Retina (tissue), 1 donor: ENCODE measurements around the gene PLEKHG4.

Experiments
- DNase-seq: peaks from one replicate; pipeline ENCODE4 v3.0.0-alpha.2; 2016

The PLEKHG4 gene

DNA sequence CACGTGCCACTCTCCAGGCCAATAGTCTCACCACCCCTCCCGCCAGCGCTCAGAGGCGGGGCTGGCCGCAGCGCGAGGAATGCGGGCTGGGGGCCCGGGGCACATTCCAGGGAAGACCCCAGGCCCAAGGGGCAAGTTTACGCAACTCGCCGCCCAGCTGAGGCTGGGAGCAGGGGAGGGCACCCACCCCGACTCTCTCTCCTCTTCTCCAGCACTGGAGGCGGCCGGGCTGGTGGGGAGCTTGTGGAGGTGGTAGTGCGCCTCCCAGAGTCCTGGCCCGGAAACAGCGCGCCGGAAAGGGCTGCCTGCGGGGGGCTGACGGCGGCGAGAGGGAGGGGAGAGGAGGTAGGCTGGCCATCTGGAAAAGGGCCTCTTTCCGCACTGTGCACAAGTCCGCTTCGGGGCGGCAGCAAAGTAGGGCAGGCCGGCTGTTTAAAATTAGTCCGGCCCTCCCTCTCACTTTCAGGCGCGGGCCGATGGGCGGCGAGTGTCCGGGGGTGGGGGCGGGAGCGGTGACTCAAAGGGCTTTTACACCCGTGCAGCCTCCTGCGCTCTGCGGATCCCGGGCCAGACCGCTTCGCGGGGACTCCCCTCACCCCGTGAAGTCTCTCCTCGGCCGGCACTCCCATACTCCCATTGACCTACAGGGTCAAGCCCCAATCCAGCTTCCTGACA lies 33.1 kb upstream of the PLEKHG4 start:
- peak; percentile 96 for DNase-seq

DNA sequence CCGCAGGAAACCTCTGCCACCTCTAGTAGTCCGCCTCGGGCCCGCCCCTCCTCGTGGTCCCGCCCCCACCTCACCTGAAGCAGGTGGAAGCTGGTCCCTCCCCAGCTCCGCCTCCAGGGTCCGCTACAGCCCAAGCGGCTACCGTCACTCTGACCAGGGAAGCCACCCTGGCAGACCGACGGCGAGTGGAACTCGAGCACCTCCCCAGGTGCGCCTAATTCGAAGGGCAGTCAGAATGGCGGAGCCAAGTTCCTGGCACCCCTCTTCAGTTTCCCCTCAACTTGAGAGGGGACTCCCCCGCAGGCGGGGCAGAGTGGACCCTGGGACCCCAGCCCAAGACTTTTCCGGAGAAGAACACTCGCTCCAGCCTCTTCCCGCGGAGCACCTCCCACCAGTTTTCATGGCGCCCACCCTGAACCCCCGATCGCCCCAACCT lies 32.6 kb upstream of the PLEKHG4 start:
- no peak for DNase-seq

DNA sequence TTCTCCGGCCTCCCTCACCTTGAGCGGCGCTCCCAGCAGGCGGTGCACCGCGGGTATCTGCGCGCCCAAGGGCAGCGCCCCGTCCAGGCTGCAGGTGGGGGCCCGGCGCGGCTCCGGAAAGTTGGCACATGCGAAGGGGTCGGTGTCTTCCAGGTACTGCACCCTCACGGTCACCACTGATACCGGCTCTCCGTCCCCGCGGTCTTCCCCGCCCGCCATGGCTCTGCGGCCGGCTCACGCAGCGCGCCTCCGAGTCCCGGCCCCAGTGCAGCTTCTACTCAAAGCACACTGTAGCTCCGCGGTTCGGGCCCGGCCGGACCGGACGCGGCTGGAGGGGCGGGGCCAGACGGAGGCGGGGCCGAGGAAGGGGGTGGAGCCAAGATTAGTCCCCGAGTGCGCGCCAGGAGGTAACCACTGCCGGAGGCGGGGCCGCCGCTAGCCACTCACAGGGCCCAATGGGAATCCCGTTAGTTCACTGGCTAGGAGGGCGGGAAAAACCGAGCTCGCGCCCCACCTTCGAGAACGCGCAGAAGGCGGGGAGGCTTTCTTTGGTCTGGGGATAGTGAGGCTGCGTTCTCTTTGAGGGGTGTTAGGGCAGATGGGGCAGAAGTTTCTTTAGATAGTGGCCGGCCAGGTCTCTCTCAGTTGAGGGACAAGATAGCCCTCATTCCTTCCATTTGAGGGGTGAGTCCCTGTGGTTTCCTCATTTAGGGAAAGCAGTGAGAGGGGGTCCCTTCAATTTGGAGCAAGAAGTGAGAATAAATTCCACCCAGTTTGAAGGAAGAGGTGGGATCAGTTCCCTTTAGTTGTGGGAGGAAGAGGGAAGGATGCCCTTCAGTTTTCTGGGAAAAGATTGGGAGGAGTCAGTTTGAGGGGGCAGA lies 31.9 kb upstream of the PLEKHG4 start, which contains the start of gene FHOD1:
FHOD1 (minus strand) TSS at position 290 of the 881 bp plus-strand sequence; CDS start at position 219, 71 bp downstream.
- peak; percentile 91 for DNase-seq

DNA sequence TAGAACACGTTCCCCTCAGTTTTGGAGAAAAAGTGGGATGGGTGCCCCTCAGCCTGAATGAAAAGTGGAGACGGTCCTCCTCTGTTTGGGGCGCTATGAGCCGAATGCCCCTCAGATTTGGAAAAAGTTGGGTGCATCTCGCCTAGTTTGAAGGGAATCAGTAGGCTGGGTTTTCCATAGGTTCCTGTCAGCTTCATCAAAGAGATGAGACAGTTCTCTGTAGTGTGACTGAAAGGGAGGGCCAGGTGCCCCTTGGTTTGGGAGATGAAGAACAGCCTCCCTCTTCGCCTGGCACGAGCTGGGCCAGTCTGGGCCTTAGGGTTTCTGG lies 31.3 kb upstream of the PLEKHG4 start:
- peak; percentile 57 for DNase-seq

DNA sequence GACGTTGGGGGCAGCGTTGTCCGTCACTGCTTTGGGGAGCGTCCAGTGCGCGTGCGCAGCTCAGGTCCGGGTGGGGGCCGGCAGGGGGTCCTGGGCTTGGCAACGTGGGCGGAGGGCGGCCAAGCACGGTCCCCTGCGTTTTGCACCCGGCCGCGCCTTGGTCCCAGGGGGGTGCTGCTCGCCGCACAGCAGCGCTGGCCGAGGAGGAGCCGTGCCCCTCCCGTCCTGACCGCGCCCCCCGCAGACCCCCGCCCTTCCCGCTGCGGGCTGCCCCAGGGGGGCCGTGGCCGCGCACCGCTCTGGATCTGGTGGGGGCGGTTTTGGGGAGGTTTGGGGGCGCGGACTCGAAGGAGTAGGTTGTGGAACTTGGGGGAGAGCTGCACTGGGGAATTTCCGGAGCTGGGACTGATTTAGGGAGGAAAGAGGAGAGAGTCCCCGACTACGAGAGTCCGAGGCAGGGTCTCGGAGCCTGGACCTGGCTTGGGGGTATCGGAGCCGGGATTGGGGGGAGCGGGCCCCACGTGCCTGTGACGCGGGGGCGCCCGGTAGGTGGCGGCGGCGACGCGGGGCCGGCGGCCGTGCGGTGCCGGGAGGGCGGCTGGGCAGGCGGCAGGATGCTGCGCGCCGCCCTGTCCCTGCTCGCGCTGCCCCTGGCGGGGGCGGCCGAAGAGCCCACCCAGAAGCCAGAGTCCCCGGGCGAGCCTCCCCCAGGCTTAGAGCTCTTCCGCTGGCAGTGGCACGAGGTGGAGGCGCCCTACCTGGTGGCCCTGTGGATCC lies 30.7 kb upstream of the PLEKHG4 start, which contains the start of gene SLC9A5:
SLC9A5 (plus strand) TSS at position 579 of the 777 bp plus-strand sequence; CDS start at position 615, 36 bp downstream.
- DNase-seq, result peak; percentile 65

DNA sequence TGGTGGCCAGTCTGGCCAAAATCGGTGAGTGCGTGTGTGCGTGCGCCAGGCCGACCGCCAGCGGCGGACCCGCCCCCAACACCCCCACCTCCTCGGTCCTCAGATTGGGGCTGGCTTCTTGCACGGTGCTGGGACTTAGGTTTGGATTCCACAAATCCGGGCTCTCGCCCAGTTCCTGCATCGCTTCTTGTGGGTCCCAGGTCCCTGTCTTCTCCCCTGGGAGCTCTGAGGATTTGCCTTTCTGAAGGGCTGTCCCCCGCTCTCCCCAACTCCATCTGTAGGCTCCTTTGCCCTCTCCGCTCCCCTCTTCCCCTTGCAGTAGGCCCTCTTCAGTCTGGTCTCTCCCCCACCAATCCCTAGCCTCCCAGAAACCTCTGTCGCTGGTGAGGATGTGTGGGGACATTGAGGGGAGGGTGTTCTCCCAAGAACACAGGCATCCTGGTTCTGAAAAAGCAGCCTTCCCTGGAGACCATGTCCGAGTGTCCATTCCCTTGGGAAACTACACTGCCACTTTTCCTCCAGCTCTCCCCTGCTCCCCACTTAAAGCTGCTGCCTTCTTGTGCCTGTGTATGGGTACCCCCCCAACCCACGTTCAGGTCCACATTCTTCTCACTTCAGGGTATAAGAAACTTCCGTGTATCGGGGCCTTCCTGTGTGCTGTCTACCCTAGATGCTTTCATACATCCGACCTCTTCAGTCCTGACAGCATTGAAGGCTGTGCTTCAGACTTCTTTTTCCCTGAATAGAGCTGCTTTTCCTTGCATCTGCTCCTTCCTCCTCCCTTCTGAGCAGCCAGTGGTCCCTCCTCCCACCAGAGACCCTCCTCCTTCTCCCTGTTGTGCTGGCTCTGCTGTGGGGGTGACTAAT lies 29.9 kb upstream of the PLEKHG4 start:
- DNase-seq, result peak; percentile 25

DNA sequence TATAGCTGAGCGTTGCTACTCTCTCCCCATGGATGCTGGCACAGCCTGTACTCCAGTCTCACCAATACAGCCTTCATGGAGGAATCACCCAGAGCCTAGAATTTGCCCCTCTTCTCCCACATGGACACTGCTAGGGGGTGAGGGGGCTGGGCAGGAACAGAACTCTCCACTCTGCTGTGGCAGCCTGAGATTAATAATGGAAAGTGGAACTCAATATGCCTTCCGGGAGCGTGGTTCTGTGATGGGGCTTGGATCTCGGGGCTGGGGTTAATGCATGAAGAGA lies 29.3 kb upstream of the PLEKHG4 start:
- no peak for DNase-seq

DNA sequence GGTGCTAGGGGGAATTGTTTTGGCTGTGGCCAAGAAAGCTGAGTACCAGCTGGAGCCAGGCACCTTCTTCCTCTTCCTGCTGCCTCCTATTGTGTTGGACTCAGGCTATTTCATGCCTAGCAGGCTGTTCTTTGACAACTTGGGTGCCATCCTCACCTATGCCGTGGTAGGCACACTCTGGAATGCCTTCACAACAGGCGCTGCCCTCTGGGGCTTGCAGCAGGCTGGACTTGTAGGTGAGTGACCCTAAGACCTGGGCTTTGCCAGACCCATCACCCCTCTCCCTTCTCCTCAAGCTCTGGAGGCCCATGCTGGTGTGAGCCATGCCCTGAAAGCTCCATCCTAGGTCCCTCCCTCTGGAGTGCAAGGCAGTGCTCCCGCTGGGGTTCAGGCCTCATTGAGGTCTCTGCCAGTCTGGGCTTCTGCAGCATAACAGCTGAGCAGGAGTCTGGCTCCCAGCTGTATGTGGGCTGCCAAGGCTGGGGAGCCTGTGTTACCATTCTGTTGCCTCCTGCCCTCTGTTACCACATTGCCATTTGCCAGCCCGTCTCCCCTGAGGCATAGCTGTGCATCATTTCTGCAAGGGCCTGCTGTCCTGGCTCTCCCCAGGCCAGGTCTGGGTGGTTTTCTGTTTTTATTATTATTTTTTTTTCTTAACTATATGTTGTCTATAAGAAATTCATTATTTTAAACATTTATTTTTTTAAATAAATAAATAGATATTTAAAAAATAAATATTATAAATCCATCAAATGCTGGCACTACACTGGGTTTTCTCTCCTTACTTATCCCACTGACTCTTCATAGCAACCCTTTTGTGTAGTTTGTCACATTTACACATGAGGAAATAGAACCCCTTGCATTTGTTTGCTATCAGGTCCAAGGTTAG lies 26.5 kb upstream of the PLEKHG4 start:
- DNase-seq, result no peak

DNA sequence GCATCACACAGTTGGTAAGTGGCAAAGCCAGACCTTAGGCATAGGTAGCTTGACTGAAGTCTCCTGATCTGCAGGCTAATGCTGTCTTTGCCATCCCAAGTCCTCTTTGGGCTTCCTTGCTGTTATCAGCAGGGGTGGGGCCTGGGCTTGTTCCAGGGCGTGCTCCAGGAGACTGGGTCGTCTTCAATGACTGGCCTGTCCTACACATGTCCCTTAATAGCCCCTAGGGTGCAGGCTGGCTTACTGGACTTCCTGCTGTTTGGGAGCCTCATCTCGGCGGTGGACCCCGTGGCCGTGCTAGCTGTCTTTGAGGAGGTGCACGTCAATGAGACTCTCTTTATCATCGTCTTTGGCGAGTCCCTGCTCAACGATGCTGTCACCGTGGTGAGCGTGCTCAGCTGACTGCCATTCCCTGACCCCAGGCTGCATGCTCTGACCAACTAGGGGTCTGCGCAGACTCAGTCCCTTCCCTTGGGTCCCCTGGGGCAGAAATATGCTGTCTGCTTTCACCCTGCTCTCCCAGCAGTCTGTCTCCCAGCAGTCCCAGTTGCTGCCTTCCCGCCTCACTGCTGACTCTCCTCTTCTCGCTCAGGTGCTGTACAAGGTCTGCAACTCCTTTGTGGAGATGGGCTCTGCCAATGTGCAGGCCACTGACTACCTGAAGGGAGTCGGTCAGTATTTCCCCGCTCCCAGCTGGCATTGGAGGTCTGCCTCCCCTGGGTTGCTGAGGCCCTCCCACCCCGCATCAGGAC lies 24.4 kb upstream of the PLEKHG4 start:
- peak; percentile 20 for DNase-seq

DNA sequence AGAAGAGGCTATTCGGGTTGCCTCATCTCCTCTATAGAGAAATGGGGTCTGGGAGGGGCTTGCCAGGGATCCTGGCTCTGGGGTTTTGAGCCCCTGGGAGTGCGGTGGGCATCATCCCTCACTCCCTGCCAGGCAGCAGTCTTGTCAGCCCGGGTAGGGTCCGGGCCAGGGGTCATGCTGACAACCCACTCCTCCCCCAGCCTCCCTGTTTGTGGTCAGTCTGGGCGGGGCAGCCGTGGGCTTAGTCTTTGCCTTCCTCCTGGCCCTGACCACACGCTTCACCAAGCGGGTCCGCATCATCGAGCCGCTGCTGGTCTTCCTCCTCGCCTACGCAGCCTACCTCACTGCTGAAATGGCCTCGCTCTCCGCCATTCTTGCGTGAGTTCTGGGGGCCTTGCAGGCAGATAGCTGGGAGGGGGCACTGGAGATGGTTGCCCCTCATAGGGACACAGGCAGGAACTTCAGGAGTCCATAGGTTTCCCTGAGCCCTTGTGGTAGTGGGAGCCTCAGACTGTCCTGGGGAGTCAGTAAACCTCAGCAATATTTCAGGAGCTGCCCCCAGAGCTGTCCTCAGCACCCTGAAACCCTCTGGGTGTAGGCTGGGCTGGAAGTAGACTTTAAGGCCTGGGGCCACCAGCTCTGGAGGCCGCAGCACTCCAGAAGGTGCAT lies 23.6 kb upstream of the PLEKHG4 start:
- no peak for DNase-seq

DNA sequence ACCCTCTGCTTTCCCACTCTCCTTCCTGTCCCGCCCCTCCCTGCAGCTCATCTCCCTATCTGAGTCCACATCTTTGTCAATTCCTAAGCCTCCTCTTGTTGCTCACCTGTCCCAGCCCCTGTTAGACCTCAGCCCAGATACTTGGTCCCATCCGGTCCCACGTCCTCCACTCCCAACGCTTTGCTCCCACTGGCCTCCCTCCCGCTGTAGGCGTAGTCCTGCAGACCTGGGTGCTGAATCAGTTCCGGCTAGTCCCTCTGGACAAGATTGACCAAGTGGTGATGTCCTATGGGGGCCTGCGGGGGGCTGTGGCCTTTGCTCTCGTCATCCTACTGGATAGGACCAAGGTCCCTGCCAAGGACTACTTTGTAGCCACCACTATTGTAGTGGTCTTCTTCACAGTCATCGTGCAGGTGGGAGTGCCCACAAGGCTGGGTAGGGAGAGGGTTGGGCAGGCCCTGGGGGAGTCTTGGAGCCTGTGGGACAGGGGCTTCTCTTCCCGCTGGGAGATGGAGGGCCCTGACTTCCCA lies 22.6 kb upstream of the PLEKHG4 start:
- no peak for DNase-seq

DNA sequence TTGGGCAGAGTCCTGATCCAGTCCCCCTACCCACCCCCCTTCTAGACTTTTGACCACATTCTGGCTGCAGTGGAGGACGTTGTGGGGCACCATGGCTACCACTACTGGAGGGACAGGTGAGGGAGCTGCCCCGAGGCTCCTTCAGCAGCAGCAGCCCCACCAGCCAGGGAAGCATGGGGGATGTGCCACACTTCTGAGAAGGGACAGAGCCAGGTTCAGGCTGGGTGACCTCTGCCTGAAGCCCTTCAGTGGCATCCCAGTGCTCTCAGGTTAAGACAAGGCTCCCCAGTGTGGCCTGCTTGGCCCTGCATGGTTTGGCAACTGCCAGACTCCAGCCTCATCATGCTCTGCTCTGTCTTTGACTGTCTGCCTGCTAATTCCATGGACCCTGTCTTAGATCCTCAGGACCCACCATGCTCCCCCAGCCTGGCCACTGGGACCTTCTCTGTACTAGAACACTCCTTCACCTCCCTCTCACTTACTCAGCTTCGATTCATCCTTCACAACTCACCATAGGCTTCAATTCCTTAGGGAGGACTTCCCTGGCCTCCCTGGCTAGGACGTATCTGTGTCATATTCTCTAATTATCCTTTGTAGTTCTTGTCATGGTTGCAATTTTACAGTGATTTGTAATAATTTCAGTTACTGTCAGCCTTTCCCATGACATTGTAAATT lies 21.7 kb upstream of the PLEKHG4 start:
- no peak for DNase-seq

DNA sequence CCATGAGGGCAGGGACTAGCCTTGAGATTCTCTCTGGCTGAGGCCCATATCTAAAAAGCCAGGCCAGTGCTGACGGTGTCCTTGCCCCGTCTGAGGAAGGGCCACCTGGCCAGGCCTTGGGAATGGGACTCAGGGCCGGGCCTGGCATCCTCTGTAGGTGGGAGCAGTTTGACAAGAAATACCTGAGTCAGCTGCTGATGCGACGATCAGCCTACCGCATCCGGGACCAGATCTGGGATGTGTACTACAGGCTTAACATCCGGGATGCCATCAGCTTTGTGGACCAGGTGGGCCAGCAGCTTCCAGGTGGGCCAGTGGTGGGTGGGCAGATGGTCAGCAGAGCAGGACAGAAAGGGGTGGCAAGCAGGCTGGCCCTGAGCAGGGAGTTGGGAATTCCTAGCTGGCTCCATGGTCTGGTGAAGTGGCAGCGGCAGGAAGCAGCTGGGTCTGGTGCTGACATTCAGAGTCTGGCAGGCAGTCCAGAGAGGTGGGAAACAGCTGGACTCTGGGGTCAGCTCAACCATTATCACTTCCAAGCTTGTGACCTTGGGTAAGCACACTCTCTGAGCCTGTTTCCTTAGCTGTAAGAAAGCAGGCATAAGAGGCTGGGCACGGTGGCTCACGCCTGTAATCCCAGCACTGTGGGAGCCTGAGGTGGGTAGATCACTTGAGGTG lies 21.0 kb upstream of the PLEKHG4 start:
- no peak for DNase-seq

DNA sequence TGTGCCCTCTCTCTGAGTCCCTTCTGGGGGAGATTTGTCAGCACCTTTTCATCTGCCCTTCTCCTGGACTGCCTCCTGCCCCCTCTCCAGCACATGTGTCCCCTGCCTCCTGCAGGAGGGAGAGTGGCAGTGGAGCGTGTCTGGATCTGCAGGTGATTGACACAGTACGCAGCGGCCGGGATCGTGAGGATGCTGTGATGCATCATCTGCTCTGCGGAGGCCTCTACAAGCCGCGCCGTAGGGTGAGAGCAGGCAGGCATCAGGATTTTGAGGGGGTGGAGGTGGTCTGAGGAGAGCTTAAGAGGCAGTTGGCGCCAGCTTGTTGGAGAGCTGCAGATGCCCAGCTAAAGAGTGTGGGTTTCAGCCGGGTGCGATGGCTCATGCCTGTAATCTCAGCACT lies 19.6 kb upstream of the PLEKHG4 start:
- DNase-seq, result no peak

DNA sequence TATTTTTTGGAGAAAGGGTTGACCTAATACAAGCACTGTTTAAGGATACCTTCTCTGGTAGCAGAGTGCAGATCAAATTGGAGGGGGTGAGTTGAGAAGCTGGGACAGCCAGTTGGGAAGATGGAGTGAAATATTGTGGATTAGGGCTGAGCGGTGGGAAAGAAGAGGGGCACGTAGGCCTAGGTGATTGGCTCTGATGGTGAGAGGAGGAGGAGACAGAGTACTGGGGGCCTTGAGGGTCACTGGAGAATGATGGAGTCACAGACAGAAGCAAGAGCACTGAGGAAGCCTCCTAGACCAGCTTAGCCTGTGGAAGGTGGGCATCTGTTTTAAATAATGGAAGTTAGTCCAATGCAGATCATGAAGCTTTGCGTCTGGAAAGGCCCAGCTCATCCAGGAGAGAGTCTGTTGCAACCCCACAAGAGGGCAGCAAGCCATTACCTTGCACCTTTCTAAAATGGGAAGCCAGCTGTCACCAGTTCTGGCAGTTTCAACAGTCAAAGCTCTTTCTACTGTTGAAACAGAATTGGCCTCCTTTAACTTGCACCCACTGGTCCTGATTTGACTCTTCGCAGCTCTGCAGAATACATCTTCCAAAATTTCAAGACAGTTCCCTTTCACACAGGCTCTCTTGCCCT lies 18.8 kb upstream of the PLEKHG4 start:
- no peak for DNase-seq

DNA sequence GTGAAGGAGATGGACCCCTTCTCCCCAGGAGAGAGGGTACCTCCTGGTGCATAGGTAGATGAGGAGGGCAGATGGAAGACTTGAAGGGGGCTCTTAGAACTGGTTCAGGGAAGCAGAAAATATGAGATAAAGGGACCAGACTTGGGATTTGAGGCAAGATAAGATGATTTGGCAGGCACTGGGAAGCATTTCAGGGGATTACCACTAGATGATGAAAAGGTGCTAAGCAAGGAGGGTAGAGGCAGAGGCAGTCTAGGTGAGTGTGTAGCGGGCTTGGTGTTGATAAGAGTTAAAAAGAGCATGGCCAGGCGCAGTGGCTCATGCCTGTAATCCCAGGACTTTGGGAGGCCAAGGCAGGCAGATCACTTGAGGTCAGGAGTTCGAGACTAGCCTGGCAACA lies 16.1 kb upstream of the PLEKHG4 start:
- no peak for DNase-seq

DNA sequence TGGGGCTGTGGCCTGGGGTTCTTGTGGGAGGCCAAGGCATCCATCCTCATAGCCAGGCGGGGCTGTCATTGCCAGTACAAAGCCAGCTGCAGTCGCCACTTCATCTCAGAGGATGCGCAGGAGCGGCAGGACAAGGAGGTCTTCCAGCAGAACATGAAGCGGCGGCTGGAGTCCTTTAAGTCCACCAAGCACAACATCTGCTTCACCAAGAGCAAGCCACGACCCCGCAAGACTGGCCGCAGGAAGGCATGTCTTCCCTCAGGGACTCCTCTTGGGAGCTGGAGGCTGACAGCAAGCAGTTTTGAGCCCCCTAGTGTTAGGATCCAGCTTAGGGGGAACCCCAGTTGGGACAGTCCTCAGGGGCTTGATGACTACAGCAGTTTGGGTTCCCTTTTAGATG lies 15.1 kb upstream of the PLEKHG4 start:
- no peak for DNase-seq

DNA sequence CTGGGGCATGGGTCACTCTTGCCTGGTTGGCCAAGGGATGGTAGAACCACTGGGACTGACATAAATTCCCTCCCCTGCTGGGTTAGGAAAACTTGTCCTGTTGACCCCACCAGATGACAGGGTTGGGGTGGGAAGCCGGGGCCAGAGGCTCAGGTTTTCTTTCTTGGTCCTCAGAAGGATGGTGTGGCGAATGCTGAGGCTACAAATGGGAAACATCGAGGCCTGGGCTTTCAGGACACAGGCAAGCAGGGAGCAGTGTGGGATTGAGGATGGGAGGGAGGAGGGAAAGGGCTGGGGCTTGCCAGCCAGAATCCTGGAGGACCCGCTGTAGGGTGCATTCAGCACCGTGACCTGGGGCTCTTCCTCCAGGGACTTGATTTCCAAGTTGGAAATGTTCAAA lies 14.5 kb upstream of the PLEKHG4 start:
- DNase-seq, result no peak
